Daoy (cell line): ENCODE data around the gene MAP6. TPM values are rescaled to one million over a fixed set of nuclear protein-coding genes. Genes with fewer than 3 reads are reported as not detected.
"Not testable (repeated sequence)": the region's sequence is repeated elsewhere in the genome, so short reads cannot be mapped to it uniquely, and the experiment has no call there.

Experiments used
- DNase-seq: peaks from one replicate; pipeline ENCODE4 v3.0.0-alpha.2; 2015; ENCODE audit warnings: low read depth
- total RNA-seq: library from RNA; depleted of rRNA; stranded (reverse); fragments of >200 nt; shearing (Covaris generic); gene quantifications from 2 replicates; pipeline ENCODE4 v1.2.3, GENCODE V29; 2014

Gene MAP6
- total RNA-seq, 1 experiment from 2014 or later = 0.40 TPM

DNA sequence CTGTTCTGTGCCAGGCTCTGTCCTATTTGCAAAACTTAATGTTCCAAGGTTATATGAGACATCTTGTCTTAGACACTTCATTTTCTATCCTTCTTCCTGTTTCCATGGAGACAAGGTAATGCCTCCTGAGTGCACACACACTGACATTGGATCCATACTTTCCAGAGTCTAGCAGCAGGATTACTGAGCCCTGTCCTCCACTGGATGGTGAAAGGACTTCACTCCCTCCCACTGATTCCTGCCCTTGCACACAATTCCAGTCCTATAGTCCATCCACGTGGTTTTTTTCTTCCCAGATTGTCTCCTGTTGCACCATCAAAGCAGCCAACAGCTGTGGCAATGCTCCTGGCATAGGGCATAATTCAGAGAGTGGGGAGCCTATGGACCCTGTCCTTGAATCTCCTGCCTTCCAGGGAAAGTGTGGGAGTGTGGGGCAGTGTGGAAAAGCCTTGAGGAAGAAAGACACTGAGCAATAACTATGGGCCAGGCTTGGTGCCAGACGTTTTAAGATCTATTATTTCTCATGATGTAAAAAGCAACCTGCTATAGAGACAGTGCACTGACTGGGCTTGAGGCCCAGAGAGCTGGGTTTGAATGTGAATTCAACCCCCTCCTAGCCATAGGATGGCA is 75.4 kb downstream of the MAP6 start:
- DNase-seq = no peak

- no peak for DNase-seq
Measured at GRCh38 chr11:75592715-75593114, 76.1 kb downstream of the MAP6 start.

DNA sequence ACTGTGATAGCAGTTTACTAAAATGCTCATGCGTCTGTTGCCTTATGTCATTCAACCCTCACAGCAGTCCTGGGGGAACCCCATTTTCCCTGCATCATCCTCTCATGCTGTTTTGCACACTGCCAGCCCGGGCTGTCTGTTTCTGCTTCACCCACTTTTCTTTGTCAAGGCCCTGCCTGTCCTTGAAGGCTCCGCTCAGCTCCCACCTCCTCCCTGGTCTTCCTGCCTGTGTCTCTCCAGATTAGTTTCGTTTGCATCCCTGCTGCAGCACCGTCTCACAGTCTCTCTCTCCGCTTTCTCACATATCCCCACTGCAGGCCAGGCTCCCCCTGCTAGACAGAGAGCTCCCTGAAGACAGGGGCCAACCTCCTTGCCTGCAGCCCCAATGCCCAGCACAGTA is 76.9 kb downstream of the MAP6 start:
- DNase-seq = no peak

DNA sequence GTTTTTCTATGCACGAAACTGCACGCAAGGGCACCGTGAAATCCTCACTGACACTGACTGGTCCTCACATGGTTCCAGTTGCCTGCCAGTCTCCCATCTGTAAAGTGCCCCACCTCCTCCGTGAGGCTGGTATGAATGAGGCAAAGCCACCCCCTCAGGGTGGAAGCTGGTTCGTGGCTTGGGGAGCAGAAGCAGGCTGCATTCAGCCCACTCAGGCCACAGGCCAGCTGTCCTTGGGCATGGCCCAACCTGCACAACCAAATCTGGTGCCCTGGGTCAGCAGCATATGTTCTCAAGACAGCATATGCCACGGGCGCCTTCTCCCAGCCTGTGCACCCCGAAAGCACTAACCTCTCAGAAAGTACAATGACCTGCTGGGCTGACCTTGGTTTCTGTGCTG is 77.5 kb downstream of the MAP6 start:
- no peak for DNase-seq

GRCh38 chr11:75589933-75590332 is 78.9 kb downstream of the MAP6 start:
- DNase-seq = no peak

- DNase-seq = no peak
Measured at GRCh38 chr11:75589051-75589450, 79.8 kb downstream of the MAP6 start.

DNA sequence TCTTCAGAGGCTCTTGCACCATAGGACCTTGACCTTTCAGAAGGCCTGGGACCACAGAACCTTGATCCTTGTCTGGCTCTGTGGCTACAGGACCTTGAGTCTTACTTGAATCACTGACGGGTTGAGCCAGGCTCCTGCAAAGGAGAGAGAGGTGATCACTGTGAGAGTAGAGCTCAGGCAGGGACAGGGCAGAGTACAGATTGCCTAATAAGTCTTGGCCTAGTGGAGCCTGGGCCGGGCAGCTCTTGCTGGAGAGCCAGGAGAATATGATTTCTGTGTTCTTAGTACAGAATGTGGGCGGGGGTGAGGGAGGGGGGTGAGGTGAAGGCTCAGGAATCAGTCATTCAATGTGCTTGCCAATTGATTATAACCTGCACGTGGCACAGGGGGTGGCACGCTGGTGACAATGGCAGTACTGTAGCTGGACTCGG is 80.8 kb downstream of the MAP6 start:
- DNase-seq = no peak

DNA sequence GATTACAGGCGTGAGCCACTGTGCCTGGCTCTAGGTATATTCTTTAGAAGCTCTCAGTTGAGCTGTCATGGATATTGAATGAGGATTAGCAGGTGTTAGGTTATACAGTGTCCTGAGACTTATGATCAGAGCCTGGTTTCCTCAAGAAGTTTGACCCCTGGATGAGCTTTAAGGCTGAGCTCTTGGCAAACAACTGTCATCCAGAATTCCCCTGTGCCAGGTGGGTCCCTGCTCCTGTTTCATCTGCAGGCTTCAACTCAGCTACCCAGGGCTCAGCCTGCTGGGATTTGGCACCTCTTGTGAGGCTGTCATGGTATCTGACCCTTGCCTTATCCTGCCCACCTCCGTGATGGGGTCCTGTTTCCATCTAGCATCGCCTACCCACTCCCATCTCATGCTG is 82.4 kb downstream of the MAP6 start:
- DNase-seq = no peak

DNA sequence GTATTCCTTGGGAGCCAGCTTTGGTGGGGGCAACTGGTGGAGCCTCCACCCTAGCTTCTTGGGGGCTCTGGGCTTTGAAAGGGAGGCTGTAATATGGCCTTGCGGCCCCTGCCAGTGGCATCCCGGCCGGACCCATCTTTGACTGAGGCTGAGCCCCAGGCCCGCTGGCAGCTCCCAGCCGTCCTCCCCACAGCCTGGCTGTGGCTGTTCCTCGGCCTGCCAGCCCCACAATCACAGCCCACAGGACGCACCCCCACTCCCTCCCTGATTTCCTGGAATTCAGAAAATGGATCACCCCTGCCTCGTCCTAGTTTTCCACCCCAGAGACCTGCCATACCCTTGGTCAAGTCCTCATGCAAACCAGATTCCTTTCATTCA is 83.6 kb downstream of the MAP6 start:
- DNase-seq = no peak

- not testable (repeated sequence) for DNase-seq
Measured at GRCh38 chr11:75584659-75585292, 84.1 kb downstream of the MAP6 start.

- peak; percentile 41 for DNase-seq
Measured at GRCh38 chr11:75583718-75584658, 84.8 kb downstream of the MAP6 start.

- peak; percentile 80 for DNase-seq
Measured at GRCh38 chr11:75582895-75583717, 85.7 kb downstream of the MAP6 start.

- no peak for DNase-seq
Measured at GRCh38 chr11:75582506-75582894, 86.3 kb downstream of the MAP6 start.

GRCh38 chr11:75579841-75580240 is 89.0 kb downstream of the MAP6 start:
- no peak for DNase-seq

- DNase-seq = no peak
Measured at GRCh38 chr11:75578977-75579376, 89.9 kb downstream of the MAP6 start.

DNA sequence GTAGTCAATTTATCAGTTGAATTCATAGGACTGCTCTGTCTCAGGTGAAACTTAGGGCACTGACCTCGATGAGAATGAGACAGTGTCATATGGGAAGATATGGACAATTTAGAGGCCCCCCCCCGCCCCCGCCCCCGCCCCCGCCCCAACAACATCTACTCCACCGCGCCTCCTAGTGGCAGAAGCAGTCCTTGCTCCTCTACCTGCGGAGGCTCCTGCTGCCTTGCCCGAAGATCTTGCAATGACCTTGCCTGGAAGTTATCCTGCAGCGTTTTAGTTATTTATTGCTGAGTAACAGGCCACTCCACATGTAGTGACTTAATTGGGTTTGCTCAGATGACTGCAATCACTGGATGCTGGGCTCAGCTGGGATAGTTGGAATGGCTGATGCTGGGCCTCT is 91.6 kb downstream of the MAP6 start:
- no peak for DNase-seq

- peak; percentile 59 for DNase-seq
Measured at GRCh38 chr11:75576499-75576918, 92.3 kb downstream of the MAP6 start.

DNA sequence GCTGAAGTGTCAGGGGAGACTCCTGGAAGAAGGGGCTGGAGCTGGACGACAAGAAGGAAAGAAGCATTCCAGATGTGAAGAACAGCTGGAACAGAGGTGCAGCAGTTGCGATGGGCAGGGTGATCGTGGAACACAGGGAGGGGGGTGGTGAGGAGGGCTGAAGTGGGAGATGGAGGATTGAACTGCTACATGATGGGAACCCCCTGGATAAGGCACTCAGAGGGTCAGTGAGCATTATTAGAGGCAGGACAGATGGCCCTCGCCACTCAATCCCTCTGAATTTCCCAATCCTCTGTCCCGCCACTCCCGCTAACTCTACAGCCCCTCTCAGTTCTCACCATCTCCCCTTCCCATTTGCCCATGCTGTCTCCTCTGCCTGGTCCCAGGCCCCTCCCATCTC is 92.8 kb downstream of the MAP6 start:
- DNase-seq = no peak

GRCh38 chr11:75574698-75575602 is 93.9 kb downstream of the MAP6 start:
- DNase-seq = no peak

- DNase-seq = no peak
Measured at GRCh38 chr11:75572744-75573143, 96.1 kb downstream of the MAP6 start.

DNA sequence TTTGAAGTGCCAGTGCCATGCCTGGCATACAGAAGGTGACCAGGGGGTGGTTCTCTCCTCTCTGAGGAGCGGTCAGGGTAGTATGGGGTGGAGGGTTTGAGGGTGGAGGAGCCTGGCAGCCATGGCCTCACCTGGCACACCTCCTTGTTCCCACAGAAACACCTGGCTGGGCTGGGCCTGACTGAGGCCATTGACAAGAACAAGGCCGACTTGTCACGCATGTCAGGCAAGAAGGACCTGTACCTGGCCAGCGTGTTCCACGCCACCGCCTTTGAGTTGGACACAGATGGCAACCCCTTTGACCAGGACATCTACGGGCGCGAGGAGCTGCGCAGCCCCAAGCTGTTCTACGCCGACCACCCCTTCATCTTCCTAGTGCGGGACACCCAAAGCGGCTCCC is 97.2 kb downstream of the MAP6 start:
- DNase-seq = no peak
